Astrocyte (in vitro differentiated cells and primary cell): Measurements from ENCODE around the gene CCDC12. TPM values are rescaled to one million over a fixed set of nuclear protein-coding genes. Genes with fewer than 3 reads are reported as not detected.

Source experiments
- DNase-seq: peaks from one replicate; pipeline ENCODE4 v3.0.0-alpha.2; 2010; ENCODE audit warnings: low read depth
- FAIRE-seq: peaks from 2 replicates; lab custom pipeline; 2011; peaks lifted over from hg19 to GRCh38; lab: Jason Lieb, UNC
- H2AFZ ChIP-seq: 2 replicates; pipeline ENCODE4 v1.6.0; 2012; ENCODE audit warnings: low read depth, low read length, inconsistent platforms
- H3K27ac ChIP-seq: 2 replicates; pipeline ENCODE4 v1.5.1; 2011; ENCODE audit warnings: low read depth, low read length, inconsistent platforms
- H3K27me3 ChIP-seq: 2 replicates; pipeline ENCODE4 v1.6.0; 2011; ENCODE audit warnings: low read length, inconsistent platforms; ENCODE audit not compliant: insufficient read depth
- H3K36me3 ChIP-seq: 2 replicates; pipeline ENCODE4 v1.5.1; 2011; ENCODE audit warnings: low read length, inconsistent platforms; ENCODE audit not compliant: insufficient read depth
- H3K4me1 ChIP-seq: 2 replicates; pipeline ENCODE4 v1.5.1; 2011; ENCODE audit warnings: low read length, inconsistent platforms; ENCODE audit not compliant: insufficient read depth
- H3K4me2 ChIP-seq: 2 replicates; pipeline ENCODE4 v1.6.0; 2012; ENCODE audit warnings: low read length, inconsistent platforms
- H3K4me3 ChIP-seq: 2 replicates; pipeline ENCODE4 v1.5.1; 2011; ENCODE audit warnings: low read depth, mild to moderate bottlenecking, low read length, inconsistent platforms; ENCODE audit not compliant: insufficient read depth
- H3K79me2 ChIP-seq: 2 replicates; pipeline ENCODE4 v1.6.0; 2012; ENCODE audit warnings: mild to moderate bottlenecking, low read length, inconsistent platforms; ENCODE audit not compliant: insufficient read depth
- H3K9ac ChIP-seq: 2 replicates; pipeline ENCODE4 v1.6.0; 2012; ENCODE audit warnings: mild to moderate bottlenecking, low read length, inconsistent platforms
- H3K9me3 ChIP-seq: 2 replicates; pipeline ENCODE4 v1.5.1; 2012; ENCODE audit warnings: low read depth, mild to moderate bottlenecking, low read length, inconsistent platforms; ENCODE audit not compliant: insufficient read depth
- H4K20me1 ChIP-seq: 2 replicates; pipeline ENCODE4 v1.6.0; 2012; ENCODE audit warnings: low read length, inconsistent platforms; ENCODE audit not compliant: insufficient read depth
- H3K27ac Mint-ChIP-seq: one replicate; pipeline ENCODE4 v1.8.0; 2021; ENCODE audit warnings: mild to moderate bottlenecking, mixed read lengths; ENCODE audit not compliant: unreplicated experiment
- H3K27me3 Mint-ChIP-seq: one replicate; pipeline ENCODE4 v1.8.0; 2021; ENCODE audit warnings: low read depth, mixed read lengths; ENCODE audit not compliant: unreplicated experiment
- H3K36me3 Mint-ChIP-seq: one replicate; pipeline ENCODE4 v1.8.0; 2021; ENCODE audit warnings: low read depth, mixed read lengths; ENCODE audit not compliant: unreplicated experiment
- H3K4me1 Mint-ChIP-seq: one replicate; pipeline ENCODE4 v1.8.0; 2021; ENCODE audit warnings: low read depth, mixed read lengths; ENCODE audit not compliant: unreplicated experiment
- H3K4me3 Mint-ChIP-seq: one replicate; pipeline ENCODE4 v1.8.0; 2021; ENCODE audit warnings: mild to moderate bottlenecking, moderate library complexity, mixed read lengths; ENCODE audit not compliant: unreplicated experiment
- H3K9me3 Mint-ChIP-seq: one replicate; pipeline ENCODE4 v1.8.0; 2021; ENCODE audit warnings: mild to moderate bottlenecking, mixed read lengths; ENCODE audit not compliant: unreplicated experiment
- CTCF ChIP-seq: IDR thresholded peaks from 2 replicates; pipeline ENCODE4 v1.5.1; 2011; ENCODE audit warnings: low read depth, mild to moderate bottlenecking, inconsistent platforms, low read length, moderate library complexity; ENCODE audit not compliant: insufficient read depth
- EZH2 ChIP-seq: IDR thresholded peaks from 2 replicates; pipeline ENCODE4 v1.6.1; 2012; ENCODE audit warnings: mild to moderate bottlenecking, low read length, inconsistent platforms; ENCODE audit not compliant: insufficient read depth
- total RNA-seq: library from RNA; stranded (reverse); gene quantifications from 2 replicates; pipeline ENCODE4 v1.2.1, GENCODE V29; 2021

The CCDC12 gene
- total RNA-seq, 1 donor from 2014 or later, result 29.0 TPM

GRCh38 chr3:46902188-46902631 lies 74.3 kb downstream of the CCDC12 start:
- H3K9me3 Mint-ChIP-seq, result no peaks in the 10 kb centered on the region
- H3K36me3 ChIP-seq, result no peaks in the 10 kb centered on the region
- no peak overlapping the region for H3K9ac ChIP-seq
- H3K4me1 ChIP-seq, result peaks cover 5% of the 10 kb centered on the region
- no peak overlapping the region for H3K4me3 Mint-ChIP-seq
- no peaks in the 10 kb centered on the region for H3K9me3 ChIP-seq
- no peaks in the 10 kb centered on the region for H3K4me1 Mint-ChIP-seq
- no peak for DNase-seq
- H3K79me2 ChIP-seq, result no peaks in the 10 kb centered on the region
- H3K27me3 Mint-ChIP-seq, result peaks cover 37% of the 10 kb centered on the region
- H2AFZ ChIP-seq, result no peak overlapping the region
- no peak for FAIRE-seq
- no peaks in the 10 kb centered on the region for H3K27me3 ChIP-seq
- no peaks in the 10 kb centered on the region for H4K20me1 ChIP-seq
- H3K36me3 Mint-ChIP-seq, result no peaks in the 10 kb centered on the region
- TF ChIP-seq EZH2 (no peak), CTCF (no peak)
- H3K4me2 ChIP-seq, result no peak overlapping the region
- H3K27ac Mint-ChIP-seq, result no peak overlapping the region
- H3K27ac ChIP-seq, result no peak overlapping the region
- no peak overlapping the region for H3K4me3 ChIP-seq

- no peaks in the 10 kb centered on the region for H3K36me3 Mint-ChIP-seq
- DNase-seq, result no peak
- H3K27me3 Mint-ChIP-seq, result peaks cover 40% of the 10 kb centered on the region
- no peak overlapping the region for H3K27ac ChIP-seq
- H3K27me3 ChIP-seq, result no peaks in the 10 kb centered on the region
- H3K79me2 ChIP-seq, result no peaks in the 10 kb centered on the region
- no peaks in the 10 kb centered on the region for H3K4me1 Mint-ChIP-seq
- no peak overlapping the region for H2AFZ ChIP-seq
- H3K9ac ChIP-seq, result no peak overlapping the region
- no peaks in the 10 kb centered on the region for H3K9me3 ChIP-seq
- no peak overlapping the region for H3K4me3 Mint-ChIP-seq
- no peaks in the 10 kb centered on the region for H3K36me3 ChIP-seq
- no peaks in the 10 kb centered on the region for H3K9me3 Mint-ChIP-seq
- no peak overlapping the region for H3K27ac Mint-ChIP-seq
- H3K4me1 ChIP-seq, result peaks cover 5% of the 10 kb centered on the region
- no peaks in the 10 kb centered on the region for H4K20me1 ChIP-seq
- no peak overlapping the region for H3K4me2 ChIP-seq
- FAIRE-seq, result no peak
- no peak overlapping the region for H3K4me3 ChIP-seq
- TF ChIP-seq EZH2, result no peak
- no peak for TF ChIP-seq CTCF
Measured at GRCh38 chr3:46901591-46902187, 74.9 kb downstream of the CCDC12 start.

GRCh38 chr3:46901061-46901460 lies 75.5 kb downstream of the CCDC12 start:
- Mint-ChIP-seq H3K9me3 (no peaks in the 10 kb centered on the region), H3K4me3 (no peak overlapping the region), H3K27me3 (peaks cover 44% of the 10 kb centered on the region), H3K4me1 (no peaks in the 10 kb centered on the region), H3K27ac (no peak overlapping the region), H3K36me3 (no peaks in the 10 kb centered on the region)
- H3K9ac ChIP-seq, result no peak overlapping the region
- H3K27ac ChIP-seq, result no peak overlapping the region
- FAIRE-seq (no peak), DNase-seq (no peak)
- H3K79me2 ChIP-seq, result no peaks in the 10 kb centered on the region
- no peaks in the 10 kb centered on the region for H4K20me1 ChIP-seq
- no peak overlapping the region for H3K4me2 ChIP-seq
- no peak overlapping the region for H3K4me3 ChIP-seq
- no peaks in the 10 kb centered on the region for H3K27me3 ChIP-seq
- peaks cover 5% of the 10 kb centered on the region for H3K4me1 ChIP-seq
- TF ChIP-seq EZH2, result no peak
- no peak overlapping the region for H2AFZ ChIP-seq
- no peaks in the 10 kb centered on the region for H3K9me3 ChIP-seq
- no peaks in the 10 kb centered on the region for H3K36me3 ChIP-seq
